ENCODE measurements around the gene WFIKKN2. TPM values are rescaled to one million over a fixed set of nuclear protein-coding genes. Genes with fewer than 3 reads are reported as not detected.

Gene WFIKKN2
- total and polyA plus RNA-seq, 2 of the 4 experiments (the other 2 are of a cell fraction) = 0.02 TPM; not detected in 1

- Histone ChIP-seq H4K8ac (ENCODE audit: low read depth in 2 of 2, low read length in 2 of 2) (no peak overlapping the region), H2AK5ac (ENCODE audit: low read depth, low read length) (no peak overlapping the region), H3K36me3 (ENCODE audit: control insufficient read depth, insufficient read depth, low read length) (no peaks in the 10 kb centered on the region), H4K20me1 (ENCODE audit: insufficient read depth, low read length) (no peaks in the 10 kb centered on the region), H2AK9ac (replicated peaks; ENCODE audit: low read depth, low read length, poor library complexity) (no peak overlapping the region), H3K9me1 (ENCODE audit: insufficient read depth, low read length) (no peaks in the 10 kb centered on the region), H3K9me3 (ENCODE audit: control insufficient read depth, insufficient read depth, low read length) (peaks cover 2% of the 10 kb centered on the region), H3K4me2 (ENCODE audit: low read depth, low read length) (no peak overlapping the region), H2BK120ac (ENCODE audit: low read depth, low read length) (no peak overlapping the region), H2BK5ac (ENCODE audit: low read depth, low read length, poor library complexity, severe bottlenecking) (no peak overlapping the region), H4K5ac (ENCODE audit: low read depth, low read length) (no peak overlapping the region), H3K4me3 (ENCODE audit: insufficient read depth, low read depth, low read length) (no peak overlapping the region), H3K4ac (ENCODE audit: low read depth, low read length) (no peak overlapping the region), H3K56ac (ENCODE audit: extremely low read depth, insufficient read depth, low read length) (no peak overlapping the region), H2BK15ac (ENCODE audit: low read depth, low read length) (no peak overlapping the region), H3K4me1 (ENCODE audit: control insufficient read depth, insufficient read depth, low read length) (no peaks in the 10 kb centered on the region; the same call in 1 of the 2 replicates), H3K18ac (ENCODE audit: low read depth, low read length) (no peak overlapping the region), H2AFZ (replicated peaks; ENCODE audit: low read length, poor library complexity) (no peak overlapping the region), H3K14ac (replicated peaks; ENCODE audit: low read depth, low read length) (no peak overlapping the region), H3K27ac (ENCODE audit: insufficient read depth, low read length) (no peak overlapping the region), H3K9ac (ENCODE audit: low read depth, low read length) (no peak overlapping the region), H4K91ac (ENCODE audit: insufficient read depth, low read depth, low read length) (no peak overlapping the region), H3K27me3 (ENCODE audit: control insufficient read depth, insufficient read depth, low read length) (peaks cover 9% of the 10 kb centered on the region), H3K23ac (ENCODE audit: low read depth, low read length) (no peak overlapping the region), H3K79me1 (ENCODE audit: low read depth in 1 of 2, low read length in 2 of 2) (no peaks in the 10 kb centered on the region), H2BK20ac (ENCODE audit: low read depth, low read length) (no peak overlapping the region)
- ChIA-PET CTCF (interaction anchor here (0.6 kb wide), 1 partner anchor 54 kb away, joined by 5 read pairs; no protein-coding TSS in a partner anchor), POLR2A (ENCODE audit: unreplicated experiment) (no interaction called here)
- in situ Hi-C loops (cut with MboI; ENCODE audit: low sequenced_read_pairs) = no loop called here
- DNase-seq = no peak
- intact Hi-C loops (cut with micrococcal nuclease) = no loop called here
- ATAC-seq (ENCODE audit: low read depth) = no peak
- WGBS, 2 experiments (ENCODE audit: extremely low coverage in 2 of 2, insufficient read length in 1 of 2) = no CpG with 5 or more reads among the region's 1 CpG
- TF ChIP-seq ELK1 (IDR thresholded peaks at IDR 0.05; ENCODE audit: borderline replicate concordance, low read depth, low read length) = no peak
- no peak for TF ChIP-seq CHD1 (IDR thresholded peaks at IDR 0.05; ENCODE audit: low read depth, low read length)
- no peak for TF ChIP-seq MAZ (IDR thresholded peaks at IDR 0.05; ENCODE audit: borderline replicate concordance, low read depth, low read length)
- TF ChIP-seq CTCF (conservative IDR thresholded peaks at IDR 0.05; ENCODE audit: low read depth, low read length) = no peak
- TF ChIP-seq MXI1 (IDR thresholded peaks at IDR 0.05; ENCODE audit: borderline replicate concordance, low read depth, low read length) = no peak
- TF ChIP-seq RAD21 (IDR thresholded peaks at IDR 0.05; ENCODE audit: low read length) = no peak
- TF ChIP-seq FOS (IDR thresholded peaks at IDR 0.05; ENCODE audit: low read depth, low read length) = no peak
- no peak for TF ChIP-seq CEBPB (IDR thresholded peaks at IDR 0.05; ENCODE audit: low read depth, low read length)
- no peak for TF ChIP-seq POLR2A (IDR thresholded peaks at IDR 0.05; ENCODE audit: low read depth, low read length)
- TF ChIP-seq MAFK (IDR thresholded peaks at IDR 0.05; ENCODE audit: low read depth, low read length) = no peak
- no TSS peak for BruUV-seq (replicated peaks)
- dilution Hi-C loops (cut with HindIII; ENCODE audit: low sequenced_read_pairs, unreplicated experiment) = no loop called here
Measured at GRCh38 chr17:50877838-50878237, 42.5 kb downstream of the WFIKKN2 start.

Data from IMR-90 (cell line).